ENCODE data around the gene PIK3CB.

DNA sequence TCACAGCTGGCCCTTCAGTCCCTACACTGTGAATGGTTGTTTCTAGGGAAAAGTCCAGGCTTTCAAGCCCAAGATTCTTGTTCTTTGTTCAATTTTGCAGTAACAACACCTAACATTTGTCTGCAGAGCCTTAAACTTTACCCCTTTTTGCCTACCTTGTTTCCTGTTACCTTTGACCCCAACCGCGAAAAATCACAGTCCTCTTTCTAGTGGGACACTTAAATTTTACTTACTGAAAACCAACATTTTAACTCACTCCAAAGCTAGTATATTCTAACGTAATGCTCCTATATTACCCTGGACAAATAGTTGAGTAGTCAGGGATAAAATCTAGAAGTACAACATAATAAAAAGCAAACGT lies 649 bp upstream of the PIK3CB start:
- TF ChIP-seq, protein P1, sequence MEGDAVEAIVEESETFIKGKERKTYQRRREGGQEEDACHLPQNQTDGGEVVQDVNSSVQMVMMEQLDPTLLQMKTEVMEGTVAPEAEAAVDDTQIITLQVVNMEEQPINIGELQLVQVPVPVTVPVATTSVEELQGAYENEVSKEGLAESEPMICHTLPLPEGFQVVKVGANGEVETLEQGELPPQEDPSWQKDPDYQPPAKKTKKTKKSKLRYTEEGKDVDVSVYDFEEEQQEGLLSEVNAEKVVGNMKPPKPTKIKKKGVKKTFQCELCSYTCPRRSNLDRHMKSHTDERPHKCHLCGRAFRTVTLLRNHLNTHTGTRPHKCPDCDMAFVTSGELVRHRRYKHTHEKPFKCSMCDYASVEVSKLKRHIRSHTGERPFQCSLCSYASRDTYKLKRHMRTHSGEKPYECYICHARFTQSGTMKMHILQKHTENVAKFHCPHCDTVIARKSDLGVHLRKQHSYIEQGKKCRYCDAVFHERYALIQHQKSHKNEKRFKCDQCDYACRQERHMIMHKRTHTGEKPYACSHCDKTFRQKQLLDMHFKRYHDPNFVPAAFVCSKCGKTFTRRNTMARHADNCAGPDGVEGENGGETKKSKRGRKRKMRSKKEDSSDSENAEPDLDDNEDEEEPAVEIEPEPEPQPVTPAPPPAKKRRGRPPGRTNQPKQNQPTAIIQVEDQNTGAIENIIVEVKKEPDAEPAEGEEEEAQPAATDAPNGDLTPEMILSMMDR (IDR thresholded peaks at IDR 0.05 in 4 of 5, conservative IDR thresholded peaks at IDR 0.05 in 1 of 5): no peak
- no peak for TF ChIP-seq POLR2A (IDR thresholded peaks at IDR 0.05)
